ENCODE data around the gene TMED6. TPM values are rescaled to one million over a fixed set of nuclear protein-coding genes. Genes with fewer than 3 reads are reported as not detected.

Gene TMED6
- total RNA-seq, result 1.0 TPM

- peak; percentile 56 for DNase-seq (ENCODE audit: low spot score)
These were observed at the start of gene TMED6 for GRCh38 chr16:69351309-69352027. Gene TMED6, minus strand, starts transcription at chr16:69351786. Its CDS starts 33 bp downstream, at chr16:69351753.

GRCh38 chr16:69399361-69399760, 47.8 kb upstream of the TMED6 start:
- no peak for DNase-seq (ENCODE audit: low spot score)

- peak; percentile 44 for DNase-seq (ENCODE audit: low spot score)
These were observed 46.4 kb upstream of the TMED6 start for GRCh38 chr16:69397821-69398521.

- DNase-seq (ENCODE audit: low spot score), result peak; percentile 88
These were observed 44.8 kb upstream of the TMED6 start for GRCh38 chr16:69396187-69397061.

GRCh38 chr16:69395859-69396186, 44.2 kb upstream of the TMED6 start:
- no peak for DNase-seq (ENCODE audit: low spot score)

GRCh38 chr16:69393898-69394849, 42.6 kb upstream of the TMED6 start:
- DNase-seq (ENCODE audit: low spot score), result no peak

GRCh38 chr16:69386596-69386995, 35.0 kb upstream of the TMED6 start:
- no peak for DNase-seq (ENCODE audit: low spot score)

GRCh38 chr16:69384974-69385373, 33.4 kb upstream of the TMED6 start:
- DNase-seq (ENCODE audit: low spot score), result no peak

GRCh38 chr16:69382421-69382820, 30.8 kb upstream of the TMED6 start:
- DNase-seq (ENCODE audit: low spot score), result no peak

GRCh38 chr16:69381231-69381630, 29.6 kb upstream of the TMED6 start:
- no peak for DNase-seq (ENCODE audit: low spot score)

- DNase-seq (ENCODE audit: low spot score), result no peak
These were observed 27.2 kb upstream of the TMED6 start for GRCh38 chr16:69378760-69379159.

GRCh38 chr16:69378036-69378435, 26.4 kb upstream of the TMED6 start:
- DNase-seq (ENCODE audit: low spot score), result no peak

GRCh38 chr16:69376393-69377059, 24.9 kb upstream of the TMED6 start:
- no peak for DNase-seq (ENCODE audit: low spot score)

GRCh38 chr16:69373019-69373418, 21.4 kb upstream of the TMED6 start:
- DNase-seq (ENCODE audit: low spot score), result no peak

- no peak for DNase-seq (ENCODE audit: low spot score)
These were observed 20.0 kb upstream of the TMED6 start for GRCh38 chr16:69371564-69371963.

- no peak for DNase-seq (ENCODE audit: low spot score)
These were observed 17.3 kb upstream of the TMED6 start for GRCh38 chr16:69368866-69369265.

- DNase-seq (ENCODE audit: low spot score), result no peak
These were observed 16.4 kb upstream of the TMED6 start for GRCh38 chr16:69367980-69368379.

GRCh38 chr16:69366431-69366830, 14.8 kb upstream of the TMED6 start:
- no peak for DNase-seq (ENCODE audit: low spot score)

- DNase-seq (ENCODE audit: low spot score), result no peak
These were observed 14.3 kb upstream of the TMED6 start for GRCh38 chr16:69365901-69366300.

- DNase-seq (ENCODE audit: low spot score), result no peak
These were observed 12.5 kb upstream of the TMED6 start for GRCh38 chr16:69364088-69364487.

- DNase-seq (ENCODE audit: low spot score), result no peak
These were observed 11.7 kb upstream of the TMED6 start for GRCh38 chr16:69363281-69363717.
